ENCODE data around the gene FRY.

Gene FRY

DNA sequence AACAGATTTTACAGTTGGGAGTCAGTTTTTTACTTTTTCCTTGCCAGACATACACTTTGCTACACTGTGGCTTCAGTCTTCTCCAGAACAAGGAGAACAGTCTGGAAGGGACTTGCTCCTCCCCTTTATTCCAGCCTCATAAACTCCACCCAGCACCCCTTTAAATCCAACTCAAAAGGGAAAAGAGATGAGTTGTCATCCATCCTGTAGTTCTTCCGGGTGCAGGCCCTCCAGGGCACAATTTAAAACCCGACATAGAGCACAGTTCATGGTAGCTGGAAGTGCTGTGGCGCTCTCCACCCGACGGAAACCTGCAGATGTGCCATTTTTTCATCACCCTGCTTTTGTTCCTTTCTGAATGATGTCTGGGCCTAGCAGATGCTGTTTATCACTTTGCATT lies 184.7 kb downstream of the FRY start:
- DNase-seq (ENCODE audit: low spot score) = no peak

DNA sequence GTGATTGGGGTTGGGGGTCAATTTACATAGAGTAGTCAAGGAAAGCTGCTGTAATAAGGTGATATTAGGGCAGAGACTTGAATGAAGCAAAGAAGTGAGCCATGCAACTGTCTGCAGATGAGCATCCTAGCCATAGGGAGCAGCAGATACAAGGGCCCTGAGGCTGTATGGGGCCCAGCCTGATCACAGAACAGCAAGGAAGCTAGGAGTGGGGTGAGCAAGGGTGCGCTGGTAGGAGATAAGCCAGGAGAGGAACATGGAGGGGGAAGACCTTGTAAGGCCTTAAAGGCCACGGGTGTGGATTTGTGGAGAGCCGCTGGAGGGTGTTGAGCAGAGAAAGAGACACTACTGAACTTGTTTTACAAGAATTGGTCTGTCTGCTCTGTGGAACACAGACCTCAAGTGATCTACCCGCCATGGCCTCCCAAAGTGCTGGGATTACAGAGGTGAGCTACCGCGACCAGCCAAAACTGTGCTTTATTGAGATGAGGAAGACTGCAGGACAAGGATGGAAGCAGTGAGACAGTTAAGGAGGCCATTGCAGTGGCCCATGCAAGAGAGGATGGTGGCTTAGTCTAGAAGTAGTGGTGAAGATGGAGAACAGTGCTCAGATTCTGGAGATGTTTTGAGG lies 190.6 kb downstream of the FRY start:
- DNase-seq (ENCODE audit: low spot score) = no peak

DNA sequence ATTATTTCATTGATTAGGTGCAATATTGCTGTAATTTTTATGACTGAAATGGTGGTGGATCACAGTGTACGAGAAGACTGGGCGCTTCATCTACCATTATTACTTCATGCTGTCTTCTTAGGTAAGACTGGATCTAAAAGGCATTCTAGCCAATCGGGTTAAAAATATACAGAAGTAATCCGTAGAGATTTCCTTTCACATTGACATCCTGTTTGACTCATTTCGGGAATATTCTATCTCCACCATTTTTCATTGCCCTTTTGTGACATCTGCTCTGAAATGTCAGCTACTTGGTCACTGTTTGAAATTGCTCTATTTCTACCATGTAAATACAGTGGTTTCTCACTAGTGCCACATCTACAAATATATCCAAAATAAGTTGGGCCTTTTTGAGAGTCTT lies 193.3 kb downstream of the FRY start:
- no peak for DNase-seq (ENCODE audit: low spot score)

DNA sequence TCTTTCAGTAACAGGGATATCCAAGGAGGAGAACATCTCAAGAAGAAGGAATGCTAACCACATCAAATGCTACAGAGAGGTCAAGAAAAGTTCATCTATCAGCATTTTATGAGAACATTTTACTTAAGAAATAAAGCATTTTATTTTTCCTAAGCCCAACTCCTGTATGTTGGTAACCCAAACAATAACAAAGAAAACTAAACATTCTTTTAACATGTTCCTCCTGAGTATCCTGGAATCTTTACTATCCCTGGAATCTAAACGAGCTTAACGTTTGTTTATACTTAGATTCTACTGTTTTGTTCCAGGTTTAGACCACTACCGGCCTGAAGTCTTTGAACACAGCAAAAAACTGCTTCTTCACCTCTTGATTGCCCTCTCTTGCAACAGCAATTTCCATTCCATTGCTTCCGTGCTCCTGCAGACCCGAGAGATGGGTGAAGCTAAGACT lies 193.9 kb downstream of the FRY start:
- DNase-seq (ENCODE audit: low spot score) = no peak

DNA sequence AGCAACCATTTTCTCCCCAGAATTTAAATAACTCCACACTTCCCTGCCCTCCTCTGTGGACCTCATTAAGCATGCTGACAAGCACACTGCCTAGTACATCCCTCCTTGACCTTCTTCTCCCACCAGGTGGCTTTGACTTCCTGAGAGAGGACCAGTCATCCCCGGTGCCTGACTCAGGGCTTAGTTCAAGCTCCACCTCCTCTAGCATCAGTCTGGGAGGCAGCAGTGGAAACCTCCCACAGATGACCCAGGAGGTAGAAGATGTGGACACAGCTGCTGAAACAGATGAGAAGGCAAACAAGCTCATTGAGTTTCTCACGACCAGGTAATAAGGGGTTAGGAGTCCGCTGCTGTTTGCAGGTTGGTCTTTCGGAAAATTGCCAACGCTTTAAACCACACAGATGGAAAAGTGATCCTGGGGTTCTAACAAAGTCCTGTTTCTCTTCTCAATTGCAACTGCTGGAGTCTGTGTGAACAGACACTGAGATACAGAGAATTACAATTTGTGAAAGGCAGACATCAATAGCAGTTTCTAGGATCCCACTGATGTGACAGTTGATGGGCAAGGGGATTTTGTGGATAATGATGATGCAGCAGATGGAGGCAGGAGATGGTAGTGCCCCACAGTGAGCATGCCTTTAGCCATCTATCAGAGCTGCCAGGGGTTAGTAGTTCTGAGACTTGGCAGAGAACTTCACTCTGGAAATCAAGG lies 196.9 kb downstream of the FRY start:
- peak; percentile 40 for DNase-seq (ENCODE audit: low spot score)

DNA sequence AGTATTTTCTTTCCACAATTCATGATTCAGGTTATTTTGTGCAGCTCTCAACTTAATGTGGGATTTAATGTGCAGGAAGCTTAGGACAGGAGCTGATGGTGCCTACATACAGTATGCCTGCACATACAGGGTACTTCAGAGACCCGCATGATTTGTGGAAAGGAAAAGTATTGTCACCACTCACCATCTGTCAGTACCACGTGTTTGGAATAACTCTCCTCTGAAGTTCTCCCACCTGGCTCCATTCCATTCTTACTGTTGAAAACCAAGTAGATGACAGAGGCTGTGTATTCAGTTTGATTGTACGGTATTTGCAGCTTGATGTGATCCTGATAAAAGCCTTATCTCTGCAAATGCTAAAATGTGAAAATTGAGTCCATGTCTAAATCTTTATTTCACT lies 197.9 kb downstream of the FRY start:
- DNase-seq (ENCODE audit: low spot score) = no peak

DNA sequence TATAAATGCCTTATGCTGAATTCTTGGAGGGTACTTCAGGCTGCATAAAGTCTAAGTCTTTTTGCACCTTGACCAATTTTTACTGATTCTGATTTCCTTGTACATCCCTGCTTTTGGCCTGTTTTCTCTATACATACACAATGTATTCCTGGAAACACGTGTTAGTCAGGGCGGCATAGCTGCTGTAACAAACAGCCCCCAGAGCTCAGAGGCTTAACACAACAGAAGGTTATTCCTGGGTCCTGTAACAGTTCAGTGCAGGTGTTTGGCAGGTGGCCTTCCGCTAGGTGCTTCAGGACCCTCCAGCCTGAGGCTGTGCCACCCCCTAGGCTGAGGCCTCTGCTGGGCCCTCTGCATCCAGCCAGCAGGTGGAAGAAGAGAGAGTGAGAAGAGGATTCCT lies 200.7 kb downstream of the FRY start:
- DNase-seq (ENCODE audit: low spot score) = no peak

DNA sequence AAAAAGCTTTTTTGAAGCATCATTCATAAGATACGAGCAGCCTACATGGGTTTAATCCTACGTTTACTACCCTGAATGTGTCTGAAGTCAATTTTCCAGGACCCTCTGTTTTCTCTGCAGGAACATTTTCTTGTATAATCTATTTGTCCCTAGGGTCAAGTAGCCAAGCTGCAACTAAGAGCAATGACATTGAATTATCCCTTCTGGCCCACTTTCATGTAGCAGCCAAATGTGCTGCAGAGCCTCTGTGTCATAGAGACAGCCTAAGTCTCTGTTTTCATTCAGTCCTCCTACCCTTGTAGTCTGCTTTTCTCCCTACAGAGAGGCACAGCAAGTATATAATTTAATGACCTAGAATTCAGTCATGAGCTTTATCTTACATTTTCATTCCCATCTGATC lies 201.5 kb downstream of the FRY start:
- no peak for DNase-seq (ENCODE audit: low spot score)

DNA sequence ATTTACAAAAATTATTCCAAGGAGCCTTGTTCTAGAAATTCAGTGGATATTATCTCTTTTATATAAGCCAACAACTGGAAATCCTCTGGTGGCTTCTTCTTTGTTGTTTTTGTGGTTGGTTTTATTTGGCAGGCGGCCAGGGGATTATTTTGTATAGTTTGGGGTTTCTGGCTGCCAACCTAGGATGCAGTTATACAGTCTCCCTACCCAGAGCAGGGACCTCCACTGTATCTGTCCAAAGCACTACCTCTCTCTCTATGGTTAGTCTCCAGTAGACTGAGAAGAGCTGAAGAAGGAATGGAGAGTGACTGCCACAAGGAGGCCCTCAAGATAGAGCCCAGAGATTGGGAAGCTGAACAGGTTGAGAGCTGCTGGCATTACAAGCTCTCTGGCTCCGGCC lies 203.3 kb downstream of the FRY start:
- DNase-seq (ENCODE audit: low spot score) = no peak

DNA sequence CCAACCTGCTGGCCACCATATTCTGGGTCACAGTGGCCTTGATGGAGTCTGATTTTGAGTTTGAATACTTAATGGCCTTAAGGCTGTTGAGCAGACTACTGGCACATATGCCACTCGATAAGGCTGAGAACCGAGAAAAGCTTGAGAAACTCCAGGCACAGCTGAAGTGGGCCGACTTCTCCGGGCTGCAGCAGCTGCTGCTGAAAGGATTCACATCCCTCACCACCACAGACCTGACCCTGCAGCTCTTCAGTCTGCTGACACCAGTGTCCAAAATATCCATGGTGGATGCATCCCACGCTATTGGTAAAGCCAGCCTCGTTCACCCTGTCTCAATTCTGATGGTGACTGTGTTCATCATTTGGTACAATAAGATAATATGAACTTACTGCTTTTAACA lies 206.1 kb downstream of the FRY start:
- DNase-seq (ENCODE audit: low spot score) = no peak

DNA sequence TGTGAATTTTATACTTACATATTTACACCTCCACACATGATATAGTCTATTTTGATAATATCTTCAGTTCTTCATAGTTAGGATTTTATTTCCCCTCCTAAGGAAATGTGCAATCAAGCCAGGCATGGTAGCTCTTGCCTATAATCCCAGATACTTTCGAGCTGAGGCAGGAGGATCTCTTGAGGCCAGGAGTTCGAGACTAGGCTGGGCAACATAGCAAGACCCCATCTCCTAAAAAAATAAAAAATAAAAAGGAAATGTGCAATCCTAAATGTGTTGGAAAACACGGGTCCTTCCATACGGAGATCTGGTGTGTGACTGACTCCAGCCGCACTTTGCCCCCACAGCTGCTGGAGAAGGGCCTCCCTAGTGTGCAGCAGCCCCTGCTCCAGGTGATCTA lies 212.1 kb downstream of the FRY start:
- DNase-seq (ENCODE audit: low spot score) = no peak

DNA sequence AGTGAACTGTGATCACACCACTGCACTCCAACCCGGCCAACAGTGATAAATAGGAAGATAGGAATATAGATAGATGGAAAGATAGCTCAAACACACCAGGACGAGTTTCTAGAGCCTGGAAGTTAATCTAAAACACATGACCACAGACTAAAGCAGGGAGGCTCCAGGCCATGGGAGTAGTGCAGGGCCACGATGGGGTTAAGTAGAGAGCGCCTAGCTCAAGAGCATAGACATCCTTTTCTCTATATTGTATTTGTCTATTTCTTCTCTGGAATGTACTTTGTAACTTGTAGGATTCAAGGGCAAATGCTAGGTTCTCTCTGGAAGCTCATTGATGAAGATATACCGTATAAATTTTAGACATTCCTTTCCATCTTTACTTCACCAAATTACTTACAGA lies 214.0 kb downstream of the FRY start:
- no peak for DNase-seq (ENCODE audit: low spot score)

DNA sequence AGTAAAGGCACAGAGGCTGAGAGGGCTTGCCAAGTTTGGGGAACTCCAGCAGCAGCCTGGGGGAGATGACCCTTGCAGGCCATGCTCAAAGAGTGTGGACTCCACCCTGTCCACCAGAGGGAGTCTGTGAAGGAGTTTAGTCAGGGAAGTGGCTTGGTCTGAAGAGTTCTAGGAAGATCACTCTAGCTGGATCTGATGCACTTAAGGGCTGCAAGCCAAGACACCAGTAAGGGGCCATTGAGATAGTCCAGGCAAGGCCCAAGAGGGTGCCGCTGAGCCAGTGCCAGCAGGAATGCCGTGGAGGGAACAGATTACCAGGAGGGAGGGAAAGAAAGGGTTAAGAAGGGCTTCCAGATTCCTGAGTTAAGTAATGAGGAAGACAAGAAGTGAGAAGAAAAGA lies 214.9 kb downstream of the FRY start:
- peak; percentile 76 for DNase-seq (ENCODE audit: low spot score)

DNA sequence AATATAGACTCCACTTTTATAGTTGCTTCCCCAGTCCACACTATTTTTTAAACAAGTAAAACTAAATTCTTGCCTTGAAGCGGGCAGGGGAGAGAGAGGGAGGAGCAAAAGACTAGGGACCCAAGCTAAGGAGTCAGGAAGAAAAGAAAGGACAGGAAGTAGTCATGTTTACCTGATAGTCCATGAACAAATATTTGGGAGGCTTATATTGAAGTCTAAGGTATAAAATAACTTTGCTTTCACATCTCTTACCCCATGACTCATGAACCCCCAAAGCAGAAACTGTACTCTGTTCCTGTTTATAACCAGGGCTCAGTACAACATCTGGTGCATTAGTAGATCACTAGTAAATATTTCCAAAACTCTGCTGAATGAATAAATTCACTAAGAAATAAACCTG lies 216.3 kb downstream of the FRY start:
- no peak for DNase-seq (ENCODE audit: low spot score)

DNA sequence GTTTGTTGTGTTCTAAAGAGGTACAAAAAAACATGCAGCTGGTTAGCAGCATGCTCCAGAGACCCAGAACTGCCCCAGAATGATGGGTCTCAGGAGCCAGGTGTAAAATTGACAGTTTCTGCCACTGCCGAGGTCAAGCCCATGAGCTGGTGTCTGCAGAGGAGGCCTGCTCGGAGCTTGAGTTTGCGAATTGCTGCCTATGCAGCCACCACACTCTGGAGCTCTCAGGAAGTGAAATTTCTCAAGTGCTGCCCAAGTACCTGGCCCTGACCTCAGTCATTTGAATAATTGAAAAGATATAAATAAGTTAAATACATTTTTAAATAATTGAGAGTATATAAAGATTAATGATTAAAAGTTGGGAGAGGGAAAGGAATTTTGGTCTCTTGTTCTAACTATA lies 217.2 kb downstream of the FRY start:
- DNase-seq (ENCODE audit: low spot score) = no peak

DNA sequence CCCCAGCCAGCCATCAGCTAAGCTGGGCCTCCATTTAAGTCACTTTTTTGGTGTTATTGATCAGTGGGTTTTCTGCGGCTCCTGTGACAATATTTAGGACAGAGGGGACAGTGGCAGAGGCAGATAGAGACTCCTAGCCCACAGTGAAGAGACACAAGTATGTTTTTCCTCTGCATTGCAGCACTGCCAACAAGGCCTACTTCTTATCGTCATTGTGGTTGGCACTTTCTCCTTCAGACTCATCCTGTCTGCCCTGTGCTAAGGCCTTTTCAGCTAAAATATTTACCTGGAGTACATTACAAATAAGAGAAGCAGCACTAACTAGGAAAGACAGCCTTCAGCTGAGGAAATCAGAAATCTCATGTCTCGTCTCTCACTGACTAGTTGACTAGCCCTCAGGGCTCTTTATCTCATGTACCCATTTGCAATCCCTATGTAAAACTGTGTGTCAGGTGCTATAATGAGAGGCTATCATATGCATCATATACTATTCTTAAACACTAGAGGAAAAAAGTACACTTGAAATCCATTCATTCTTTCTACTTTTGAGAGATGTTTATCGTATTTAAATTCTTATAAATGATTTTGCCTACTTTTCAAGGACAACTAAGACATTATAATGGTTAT lies 221.4 kb downstream of the FRY start:
- DNase-seq (ENCODE audit: low spot score) = no peak

DNA sequence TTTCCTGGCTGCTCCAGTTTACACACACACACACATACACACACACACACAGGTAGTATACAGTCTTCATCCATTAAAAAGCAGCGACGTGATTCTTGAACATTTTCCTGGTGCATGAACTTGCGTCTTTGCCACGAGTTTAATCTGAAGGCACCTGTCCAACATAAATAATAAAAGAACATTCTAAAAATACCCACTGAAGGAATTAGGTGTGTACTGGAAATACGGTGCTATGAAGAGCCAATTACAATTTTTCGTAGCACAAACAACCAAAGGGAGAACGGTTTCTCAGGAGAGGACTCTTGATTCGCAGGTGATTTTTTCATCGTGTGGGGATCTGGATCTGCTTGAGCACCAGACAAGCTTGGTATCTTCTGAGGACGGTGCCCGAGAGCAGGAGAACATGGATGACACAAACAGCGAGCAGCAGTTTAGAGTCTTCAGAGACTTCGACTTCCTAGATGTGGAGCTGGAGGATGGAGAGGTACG lies 222.4 kb downstream of the FRY start:
- DNase-seq (ENCODE audit: low spot score) = no peak

DNA sequence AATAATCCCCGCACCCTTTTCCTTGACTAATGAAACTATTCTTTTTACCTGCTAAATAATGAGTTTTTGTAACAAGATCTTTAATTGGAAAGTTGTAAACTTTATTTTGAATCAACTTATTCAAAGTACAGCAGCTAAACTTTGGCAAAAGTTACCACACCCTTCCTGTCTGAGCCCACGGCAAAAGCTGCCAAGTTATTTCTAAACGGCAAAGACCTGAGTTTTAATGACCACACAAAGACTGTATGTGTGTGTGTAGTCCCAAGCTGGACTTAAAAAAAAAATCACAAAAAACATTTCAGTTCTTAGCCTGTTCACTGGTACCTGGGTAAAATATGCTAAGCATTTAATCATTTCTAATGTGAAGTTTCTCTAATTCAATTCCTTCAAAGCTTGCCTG lies 222.8 kb downstream of the FRY start:
- DNase-seq (ENCODE audit: low spot score) = no peak

DNA sequence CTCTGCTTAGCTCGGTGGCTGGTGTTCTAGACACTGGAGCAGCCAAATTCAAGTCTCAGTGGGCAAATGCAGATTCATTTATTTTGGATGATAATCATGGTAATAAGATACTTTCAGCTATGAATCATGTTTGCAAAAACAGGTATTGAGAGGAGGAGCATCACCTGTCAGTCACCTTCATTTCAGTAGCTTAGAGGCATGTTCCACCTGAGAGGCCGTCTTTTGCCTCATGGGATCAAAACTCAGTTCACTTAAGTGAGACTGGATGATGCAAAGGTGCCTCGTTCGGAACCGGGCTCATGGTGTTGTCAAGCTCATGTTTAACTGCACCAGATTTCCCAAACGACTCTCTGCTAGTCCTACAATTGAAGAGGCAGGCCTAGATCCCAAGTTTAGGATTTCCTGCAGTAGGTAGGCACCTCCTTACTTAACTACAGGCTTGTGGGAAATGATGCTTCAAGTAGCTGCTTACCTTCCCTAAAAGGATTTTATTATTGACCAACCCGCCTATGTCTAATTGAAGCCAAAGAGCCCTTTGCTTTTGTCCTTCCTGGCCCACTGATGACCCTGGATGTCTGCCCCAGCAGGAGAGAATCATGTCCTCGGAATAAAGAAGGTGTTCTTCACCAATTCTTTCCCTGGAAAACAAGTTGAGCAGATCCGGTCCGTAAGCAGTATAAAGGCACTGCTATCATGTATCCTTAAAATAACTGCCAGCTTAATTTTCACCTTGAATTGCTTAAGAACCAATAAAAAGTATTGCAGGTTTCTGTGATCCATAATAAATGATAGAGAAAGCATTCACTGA lies 223.5 kb downstream of the FRY start:
- no peak for DNase-seq (ENCODE audit: low spot score)

DNA sequence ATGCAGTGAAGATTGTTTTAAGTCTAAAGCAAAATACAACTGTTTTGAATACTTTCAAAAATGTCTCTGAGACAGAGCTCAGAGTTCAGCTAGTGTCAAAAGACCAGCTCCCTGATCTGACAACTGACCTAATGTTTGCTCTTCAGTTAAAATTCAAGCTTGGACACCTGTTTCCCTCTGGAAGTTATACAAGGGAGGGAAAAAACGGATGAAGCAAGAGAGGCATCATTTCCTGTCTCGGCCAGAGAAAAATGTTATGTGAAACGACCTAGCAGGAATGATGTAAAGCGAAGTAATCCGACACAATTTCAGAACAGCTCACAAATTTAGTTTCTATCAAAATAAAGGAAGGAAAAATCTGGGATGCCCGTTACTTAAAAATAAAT lies 224.1 kb downstream of the FRY start:
- no peak for DNase-seq (ENCODE audit: low spot score)

DNA sequence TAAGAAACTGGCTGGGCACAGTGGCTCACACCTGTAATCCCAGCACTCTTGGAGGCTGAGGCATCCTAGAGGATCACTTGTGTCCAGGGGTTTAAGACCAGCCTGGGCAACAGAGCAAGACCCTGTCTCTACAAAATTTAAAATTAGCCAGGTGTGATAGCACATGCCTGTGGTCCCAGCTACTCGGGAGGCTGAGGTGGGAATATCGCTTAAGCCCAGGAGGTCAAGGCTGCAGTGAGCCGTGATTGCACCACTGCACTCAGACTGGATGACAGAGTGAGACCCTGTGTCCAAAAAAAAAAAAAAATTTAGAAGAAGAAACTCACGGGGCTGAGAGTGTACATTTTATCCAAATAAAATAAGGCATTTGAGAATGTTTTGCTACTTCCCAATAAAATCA lies 224.7 kb downstream of the FRY start:
- DNase-seq (ENCODE audit: low spot score) = no peak

DNA sequence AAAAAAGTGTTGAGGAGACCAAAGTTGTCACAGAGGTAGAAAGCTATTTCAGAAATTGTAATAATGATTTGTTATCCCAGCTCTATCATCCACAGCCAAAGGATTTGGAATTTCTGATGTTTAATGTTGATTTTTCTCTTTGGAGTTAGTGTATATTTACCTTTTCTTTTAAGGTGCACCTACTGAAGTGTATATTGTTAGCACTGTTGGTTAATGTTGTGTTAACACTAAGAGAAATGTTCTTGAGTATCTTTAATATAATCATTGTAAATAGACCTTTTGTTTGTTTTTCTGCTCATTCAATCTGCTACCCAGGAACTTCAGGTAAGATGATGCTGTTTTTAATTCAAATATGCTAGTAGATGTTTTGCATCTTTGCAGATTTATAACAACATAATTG lies 226.1 kb downstream of the FRY start:
- DNase-seq (ENCODE audit: low spot score) = no peak

DNA sequence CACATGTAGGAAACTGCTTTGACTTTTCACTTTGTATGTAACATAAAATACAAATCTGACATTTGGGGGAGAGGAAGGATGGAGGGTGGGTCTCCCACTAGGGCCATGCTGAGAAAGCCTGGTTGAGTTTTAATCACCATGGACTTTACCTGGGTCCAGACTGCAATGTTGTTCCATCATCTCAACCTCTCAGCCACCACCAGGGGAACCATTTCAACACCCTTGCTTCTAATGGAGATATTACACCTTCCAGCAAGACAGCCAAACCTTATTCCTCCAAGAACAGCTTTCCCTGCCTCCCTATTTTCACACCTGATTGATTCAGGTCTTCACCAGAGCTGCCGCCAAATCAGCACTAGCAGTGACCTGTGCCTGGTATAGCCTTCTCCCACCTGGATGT lies 227.5 kb downstream of the FRY start:
- DNase-seq (ENCODE audit: low spot score) = no peak
